ENCODE results near the gene RAD18. TPM values are rescaled to one million over a fixed set of nuclear protein-coding genes. Genes with fewer than 3 reads are reported as not detected.

RAD18 gene
- polyA plus RNA-seq, 1 of the 3 experiments (the other 2 are of a cell fraction), result 5.7 TPM

- no peaks in the 10 kb centered on the region for H3K9me3 ChIP-seq
- H3K36me3 ChIP-seq (replicated peaks in 1 of 2; ENCODE audit: control insufficient read depth in 1 of 2, insufficient read depth in 2 of 2, low read length in 1 of 2), result no peaks in the 10 kb centered on the region
- no peak overlapping the region for H2AFZ ChIP-seq (ENCODE audit: low read depth)
- 96% methylated on average over 7 of the region's 7 CpGs for WGBS (ENCODE audit: low lambda C conversion rate)
- H3K9me2 ChIP-seq, result no peaks in the 10 kb centered on the region
- H4K20me1 ChIP-seq (ENCODE audit: insufficient read depth), result no peaks in the 10 kb centered on the region
- H3F3A ChIP-seq (replicated peaks; ENCODE audit: insufficient read depth), result peaks cover 18% of the 10 kb centered on the region
- ChIA-PET POLR2A (no interaction called here), CTCF (no interaction called here)
- no peaks in the 10 kb centered on the region for H3K79me2 ChIP-seq (ENCODE audit: insufficient read depth)
- H3K9ac ChIP-seq, result no peak overlapping the region
- no peak for DNase-seq
- no peak for TF ChIP-seq USF1 (IDR thresholded peaks at IDR 0.05; ENCODE audit: borderline replicate concordance, low read depth)
- TF ChIP-seq REST (IDR thresholded peaks at IDR 0.05; ENCODE audit: low read depth, low read length), result no peak
- no peak for TF ChIP-seq ELF1 (IDR thresholded peaks at IDR 0.05)
- H3K27me3 ChIP-seq (ENCODE audit: insufficient read depth), result no peaks in the 10 kb centered on the region
- H3K4me2 ChIP-seq, result no peak overlapping the region
- no peak overlapping the region for H3K4me3 ChIP-seq (ENCODE audit: low read depth in 2 of 2, low read length in 1 of 2)
- no peak overlapping the region for H3K27ac ChIP-seq (ENCODE audit: low read depth in 2 of 2, low read length in 1 of 2)
- peaks cover 7 to 16% of the 10 kb centered on the region in 2 experiments; a peak in 3 of 4 replicates for H3K4me1 ChIP-seq (ENCODE audit: control insufficient read depth in 1 of 2, insufficient read depth in 2 of 2, low read depth in 1 of 2, low read length in 1 of 2)
Observed at GRCh38 chr3:8847317-8847716, 116.0 kb downstream of the RAD18 start.

- Histone ChIP-seq H3K4me1 (ENCODE audit: control insufficient read depth in 1 of 2, insufficient read depth in 2 of 2, low read depth in 1 of 2, low read length in 1 of 2) (peaks cover 7 to 12% of the 10 kb centered on the region in 2 experiments; a peak in 3 of 4 replicates), H3K9me2 (no peaks in the 10 kb centered on the region), H2AFZ (ENCODE audit: low read depth) (peak overlapping the region; percentile 50; the same call in 1 of the 2 replicates), H4K20me1 (ENCODE audit: insufficient read depth) (no peaks in the 10 kb centered on the region), H3K36me3 (replicated peaks in 1 of 2; ENCODE audit: control insufficient read depth in 1 of 2, insufficient read depth in 2 of 2, low read length in 1 of 2) (no peaks in the 10 kb centered on the region), H3K9ac (peak overlapping the region; percentile 35; the same call in 1 of the 2 replicates), H3K4me3 (ENCODE audit: low read depth in 2 of 2, low read length in 1 of 2) (no peak overlapping the region), H3K9me3 (no peaks in the 10 kb centered on the region), H3K79me2 (ENCODE audit: insufficient read depth) (no peaks in the 10 kb centered on the region), H3K27ac (ENCODE audit: low read depth in 2 of 2, low read length in 1 of 2) (peak overlapping the region in 1 of 2 experiments; percentile 74; a peak in 2 of 4 replicates), H3K4me2 (peak overlapping the region; percentile 20; the same call in 1 of the 2 replicates), H3K27me3 (ENCODE audit: insufficient read depth) (no peaks in the 10 kb centered on the region), H3F3A (replicated peaks; ENCODE audit: insufficient read depth) (peaks cover 18% of the 10 kb centered on the region)
- WGBS (ENCODE audit: low lambda C conversion rate), result 96% methylated on average over 2 of the region's 2 CpGs
- DNase-seq, result no peak
- ChIA-PET CTCF (no interaction called here), POLR2A (no interaction called here)
- no peak for TF ChIP-seq USF2 (IDR thresholded peaks at IDR 0.05; ENCODE audit: borderline replicate concordance, low read depth, low read length)
- TF ChIP-seq TEAD4 (IDR thresholded peaks at IDR 0.05; ENCODE audit: borderline replicate concordance, insufficient read depth), result no peak
- no peak for TF ChIP-seq GATA2 (CRISPR knock-in tag; IDR thresholded peaks at IDR 0.05)
- TF ChIP-seq ZBTB33 (IDR thresholded peaks at IDR 0.05; ENCODE audit: borderline replicate concordance, low read depth), result no peak
- no peak for TF ChIP-seq NFIC (IDR thresholded peaks at IDR 0.05; ENCODE audit: borderline replicate concordance)
- no peak for TF ChIP-seq TAF1 (IDR thresholded peaks at IDR 0.05; ENCODE audit: borderline replicate concordance, low read depth, low read length)
Observed at GRCh38 chr3:8846176-8846575, 117.1 kb downstream of the RAD18 start.

Data from SK-N-SH (cell line).